Dendritic cell treated with granulocyte-macrophage colony-stimulating factor and Interleukin-4, amounts not matched to agents 40 ng/mL and 50 ng/mL, for 4 days (primary cell): Measurements from ENCODE around the gene DPYD.

Experiments used
- H3K27ac Mint-ChIP-seq: one replicate; pipeline ENCODE4 v1.8.0; 2022; ENCODE audit warnings: mild to moderate bottlenecking, mixed read lengths
- H3K27me3 Mint-ChIP-seq: one replicate; pipeline ENCODE4 v1.8.0; 2022; ENCODE audit warnings: mild to moderate bottlenecking, mixed read lengths
- H3K36me3 Mint-ChIP-seq: one replicate; pipeline ENCODE4 v1.8.0; 2022; ENCODE audit warnings: low read depth, mixed read lengths
- H3K4me1 Mint-ChIP-seq: one replicate; pipeline ENCODE4 v1.8.0; 2022; ENCODE audit warnings: low read depth, mixed read lengths
- H3K4me3 Mint-ChIP-seq: one replicate; pipeline ENCODE4 v1.8.0; 2022; ENCODE audit warnings: mild to moderate bottlenecking, moderate library complexity, mixed read lengths
- H3K9me3 Mint-ChIP-seq: one replicate; pipeline ENCODE4 v1.8.0; 2022; ENCODE audit warnings: mixed read lengths
- intact Hi-C: fragments of 100-400 bp; cut with micrococcal nuclease; formaldehyde crosslinking; loops from one replicate; pipeline ENCODE4 v1.15.0; 2022

Gene DPYD

DNA sequence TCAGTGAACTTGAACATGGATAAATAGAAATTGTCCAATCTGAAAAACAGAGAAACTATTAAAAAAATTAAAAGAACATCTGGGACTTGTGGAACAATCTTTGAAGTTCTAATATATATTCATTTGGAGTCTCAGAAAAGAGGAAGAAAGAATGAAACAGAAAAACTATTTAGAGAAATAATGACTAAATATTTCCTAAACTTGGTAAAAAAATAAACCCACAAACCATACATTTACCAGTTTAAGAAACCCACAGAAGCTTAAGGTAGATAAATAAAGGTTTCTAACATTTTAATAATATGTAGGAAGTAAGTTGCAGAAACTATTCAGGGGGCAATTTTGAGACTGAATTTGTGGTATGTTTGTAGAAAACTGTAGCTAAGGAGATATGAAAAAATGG is 761.5 kb downstream of the DPYD start:
- Mint-ChIP-seq H3K36me3 (peaks cover 40% of the 10 kb centered on the region), H3K4me3 (no peak overlapping the region)
- intact Hi-C loops: no loop called here

GRCh38 chr1:97158691-97159096 is 762.1 kb downstream of the DPYD start:
- Mint-ChIP-seq H3K4me1 (peaks cover 11% of the 10 kb centered on the region), H3K27ac (no peak overlapping the region), H3K27me3 (peaks cover 1% of the 10 kb centered on the region), H3K4me3 (no peak overlapping the region), H3K36me3 (peaks cover 41% of the 10 kb centered on the region), H3K9me3 (peaks cover 4% of the 10 kb centered on the region)
- intact Hi-C loops: no loop called here

More for the DNA sequence above, 761.5 kb downstream of the DPYD start:
- H3K9me3 Mint-ChIP-seq: peaks cover 10% of the 10 kb centered on the region
- peaks cover 1% of the 10 kb centered on the region for H3K27me3 Mint-ChIP-seq
- no peak overlapping the region for H3K27ac Mint-ChIP-seq
- peaks cover 16% of the 10 kb centered on the region for H3K4me1 Mint-ChIP-seq

- no peak overlapping the region for H3K27ac Mint-ChIP-seq
- H3K9me3 Mint-ChIP-seq: no peaks in the 10 kb centered on the region
- peaks cover 41% of the 10 kb centered on the region for H3K36me3 Mint-ChIP-seq
- H3K4me3 Mint-ChIP-seq: no peak overlapping the region
- H3K4me1 Mint-ChIP-seq: peaks cover 11% of the 10 kb centered on the region
- peaks cover 1% of the 10 kb centered on the region for H3K27me3 Mint-ChIP-seq
- intact Hi-C loops: no loop called here
Measured at GRCh38 chr1:97157991-97158390, 762.8 kb downstream of the DPYD start.

- no peaks in the 10 kb centered on the region for H3K4me1 Mint-ChIP-seq
- intact Hi-C loops: no loop called here
- H3K4me3 Mint-ChIP-seq: no peak overlapping the region
- H3K27me3 Mint-ChIP-seq: no peaks in the 10 kb centered on the region
- H3K36me3 Mint-ChIP-seq: peaks cover 62% of the 10 kb centered on the region
- H3K27ac Mint-ChIP-seq: no peak overlapping the region
- no peaks in the 10 kb centered on the region for H3K9me3 Mint-ChIP-seq
Measured at GRCh38 chr1:97151651-97152050, 769.2 kb downstream of the DPYD start.

- Mint-ChIP-seq H3K27me3 (no peaks in the 10 kb centered on the region), H3K27ac (no peak overlapping the region), H3K4me1 (peaks cover 3% of the 10 kb centered on the region), H3K36me3 (peaks cover 60% of the 10 kb centered on the region), H3K4me3 (no peak overlapping the region), H3K9me3 (no peaks in the 10 kb centered on the region)
- intact Hi-C loops: no loop called here
Measured at GRCh38 chr1:97145321-97145956, 775.4 kb downstream of the DPYD start.

DNA sequence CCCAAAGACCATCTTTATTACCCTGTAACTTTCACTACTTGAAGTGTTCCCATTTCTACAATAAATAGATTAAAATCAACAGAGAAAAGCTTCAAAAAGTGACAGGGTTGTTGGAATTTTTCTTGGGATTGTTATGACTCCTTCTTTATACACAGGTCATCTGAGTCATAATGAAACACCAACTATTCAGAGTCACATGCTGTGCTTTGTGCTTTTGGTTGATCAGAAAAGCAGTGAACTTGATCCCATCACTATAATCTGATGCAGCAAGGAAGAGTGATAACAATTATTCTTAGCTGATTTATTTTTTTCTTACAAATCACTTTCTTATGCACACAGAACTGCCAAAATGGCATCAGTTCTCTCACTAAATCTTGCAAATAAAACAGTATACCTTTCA is 776.3 kb downstream of the DPYD start:
- Mint-ChIP-seq H3K9me3 (no peaks in the 10 kb centered on the region), H3K4me1 (peaks cover 12% of the 10 kb centered on the region), H3K36me3 (peaks cover 60% of the 10 kb centered on the region), H3K4me3 (no peak overlapping the region), H3K27ac (no peak overlapping the region), H3K27me3 (no peaks in the 10 kb centered on the region)
- intact Hi-C loops: no loop called here

DNA sequence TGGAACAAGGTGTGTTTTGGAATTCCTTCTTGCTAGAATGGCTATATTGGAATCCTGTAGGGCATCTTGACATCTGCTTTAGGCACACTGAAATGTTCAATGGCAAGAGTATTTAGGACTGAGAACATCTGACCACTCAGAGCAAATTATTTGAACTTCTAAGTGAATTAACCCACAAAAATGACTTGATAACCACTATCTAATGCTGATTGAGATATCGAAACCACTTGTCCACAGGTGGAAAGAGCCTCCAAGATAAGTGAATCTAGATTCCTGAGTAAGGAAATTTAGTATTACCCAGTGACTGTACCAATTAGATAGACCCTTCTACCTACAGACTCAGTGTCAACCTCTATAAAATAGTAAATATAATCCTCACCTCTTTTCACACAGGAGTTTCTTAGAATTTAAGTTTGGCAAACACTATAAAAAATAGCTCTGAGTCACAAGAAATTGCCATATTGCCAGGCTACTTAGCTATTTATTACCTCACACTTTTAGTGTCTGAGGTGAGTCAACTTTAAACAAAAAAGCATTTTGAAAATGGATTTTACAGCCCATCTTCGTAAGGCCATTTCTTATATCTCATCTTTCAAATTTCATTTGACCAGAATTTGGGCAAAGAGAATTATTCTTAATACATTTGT is 777.5 kb downstream of the DPYD start:
- Mint-ChIP-seq H3K27me3 (no peaks in the 10 kb centered on the region), H3K4me1 (peaks cover 13% of the 10 kb centered on the region), H3K36me3 (peaks cover 58% of the 10 kb centered on the region), H3K27ac (no peak overlapping the region), H3K9me3 (no peaks in the 10 kb centered on the region), H3K4me3 (no peak overlapping the region)
- intact Hi-C loops: no loop called here

DNA sequence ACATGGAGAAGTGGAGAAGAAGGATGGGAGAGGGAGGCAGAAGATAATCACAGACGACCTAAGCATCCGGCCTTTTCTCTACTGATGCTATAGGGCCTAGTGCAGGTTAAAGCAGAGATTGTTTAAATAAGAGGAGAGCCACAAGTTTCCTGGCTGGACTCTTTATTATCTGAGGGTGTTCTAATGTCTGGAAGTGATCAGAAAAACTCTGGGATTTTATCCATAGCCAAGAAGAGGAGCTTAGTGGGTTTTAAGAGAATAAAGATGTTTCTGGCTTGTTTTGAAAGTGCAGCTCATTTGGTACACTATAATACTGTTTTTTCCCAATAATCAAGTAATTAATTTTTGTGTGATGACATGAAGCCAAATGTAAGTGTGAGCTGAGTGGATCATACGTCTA is 780.2 kb downstream of the DPYD start:
- Mint-ChIP-seq H3K36me3 (peaks cover 52% of the 10 kb centered on the region), H3K27me3 (no peaks in the 10 kb centered on the region), H3K4me1 (peaks cover 13% of the 10 kb centered on the region), H3K4me3 (no peak overlapping the region), H3K9me3 (no peaks in the 10 kb centered on the region), H3K27ac (no peak overlapping the region)
- intact Hi-C loops: no loop called here

GRCh38 chr1:97139512-97139911 is 781.3 kb downstream of the DPYD start:
- no peak overlapping the region for H3K27ac Mint-ChIP-seq
- H3K4me1 Mint-ChIP-seq: peaks cover 13% of the 10 kb centered on the region
- no peaks in the 10 kb centered on the region for H3K27me3 Mint-ChIP-seq
- no peaks in the 10 kb centered on the region for H3K9me3 Mint-ChIP-seq
- intact Hi-C loops: loop anchor here (5.0 kb wide), 1 partner anchor 913 kb away; no protein-coding TSS in a partner anchor
- H3K4me3 Mint-ChIP-seq: no peak overlapping the region
- peaks cover 43% of the 10 kb centered on the region for H3K36me3 Mint-ChIP-seq

- H3K27me3 Mint-ChIP-seq: no peaks in the 10 kb centered on the region
- no peaks in the 10 kb centered on the region for H3K9me3 Mint-ChIP-seq
- peaks cover 13% of the 10 kb centered on the region for H3K4me1 Mint-ChIP-seq
- peaks cover 42% of the 10 kb centered on the region for H3K36me3 Mint-ChIP-seq
- no peak overlapping the region for H3K27ac Mint-ChIP-seq
- H3K4me3 Mint-ChIP-seq: no peak overlapping the region
- intact Hi-C loops: loop anchor here (5.0 kb wide), 1 partner anchor 914 kb away; no protein-coding TSS in a partner anchor
Measured at GRCh38 chr1:97138515-97139032, 782.3 kb downstream of the DPYD start.

DNA sequence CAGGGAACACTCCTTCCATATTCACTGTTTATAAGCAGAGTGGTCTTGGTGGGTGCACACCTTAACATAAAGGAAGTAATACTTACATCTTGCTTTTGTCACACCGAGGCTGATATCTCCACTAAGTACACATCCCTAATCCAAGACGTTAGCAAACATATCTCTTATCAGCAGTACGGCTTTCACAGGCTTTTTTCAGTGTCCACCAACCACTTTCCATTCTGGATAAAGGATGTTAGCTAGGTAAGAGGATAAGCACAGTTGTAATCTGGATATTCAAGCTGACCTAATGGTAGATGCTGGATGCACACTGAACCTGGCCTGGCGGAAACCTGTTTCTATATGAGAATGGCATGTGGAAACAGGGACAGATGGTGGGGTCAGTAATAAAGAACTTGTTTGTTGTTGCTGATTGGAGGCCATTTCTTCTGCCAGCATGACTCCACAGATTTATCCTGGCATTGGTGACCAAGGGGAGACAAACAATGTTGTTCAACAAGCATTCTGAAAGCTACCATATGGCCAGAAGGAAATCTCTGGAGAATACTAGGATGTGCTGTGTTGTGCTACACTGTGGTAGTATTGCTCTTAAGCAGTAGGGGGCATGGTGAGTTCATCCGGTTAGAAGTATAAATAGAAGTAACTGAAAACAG is 782.8 kb downstream of the DPYD start:
- H3K27ac Mint-ChIP-seq: no peak overlapping the region
- H3K9me3 Mint-ChIP-seq: no peaks in the 10 kb centered on the region
- intact Hi-C loops: loop anchor here (5.0 kb wide), 1 partner anchor 914 kb away; no protein-coding TSS in a partner anchor
- H3K36me3 Mint-ChIP-seq: peaks cover 42% of the 10 kb centered on the region
- no peak overlapping the region for H3K4me3 Mint-ChIP-seq
- peaks cover 13% of the 10 kb centered on the region for H3K4me1 Mint-ChIP-seq
- no peaks in the 10 kb centered on the region for H3K27me3 Mint-ChIP-seq

- intact Hi-C loops: loop anchor here (5.0 kb wide), 1 partner anchor 915 kb away; no protein-coding TSS in a partner anchor
- no peak overlapping the region for H3K4me3 Mint-ChIP-seq
- peaks cover 13% of the 10 kb centered on the region for H3K4me1 Mint-ChIP-seq
- no peaks in the 10 kb centered on the region for H3K27me3 Mint-ChIP-seq
- peaks cover 42% of the 10 kb centered on the region for H3K36me3 Mint-ChIP-seq
- H3K9me3 Mint-ChIP-seq: no peaks in the 10 kb centered on the region
- H3K27ac Mint-ChIP-seq: no peak overlapping the region
Measured at GRCh38 chr1:97136996-97137395, 783.8 kb downstream of the DPYD start.

DNA sequence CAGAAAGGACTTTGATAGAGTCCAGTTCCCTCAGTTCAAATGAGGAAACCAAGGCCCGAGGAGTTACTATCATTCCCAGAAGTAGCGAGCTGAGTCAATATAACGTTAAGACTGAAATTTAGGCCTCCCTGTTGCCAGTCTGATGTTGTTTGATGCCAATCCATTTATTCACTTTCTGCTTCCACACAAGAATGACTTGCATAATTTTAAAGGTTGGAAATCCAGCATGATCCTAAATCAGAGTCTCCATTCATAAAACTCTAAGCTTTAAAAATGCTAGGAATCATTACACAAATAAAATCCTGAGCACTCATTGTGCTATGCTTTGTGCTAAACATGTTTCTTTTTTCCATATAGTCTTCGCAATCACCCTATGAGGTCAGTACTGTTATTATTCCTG is 784.9 kb downstream of the DPYD start:
- H3K27me3 Mint-ChIP-seq: no peaks in the 10 kb centered on the region
- H3K27ac Mint-ChIP-seq: no peak overlapping the region
- peaks cover 44% of the 10 kb centered on the region for H3K36me3 Mint-ChIP-seq
- H3K4me1 Mint-ChIP-seq: peaks cover 13% of the 10 kb centered on the region
- no peaks in the 10 kb centered on the region for H3K9me3 Mint-ChIP-seq
- no peak overlapping the region for H3K4me3 Mint-ChIP-seq
- intact Hi-C loops: loop anchor here (5.0 kb wide), 1 partner anchor 916 kb away; no protein-coding TSS in a partner anchor

DNA sequence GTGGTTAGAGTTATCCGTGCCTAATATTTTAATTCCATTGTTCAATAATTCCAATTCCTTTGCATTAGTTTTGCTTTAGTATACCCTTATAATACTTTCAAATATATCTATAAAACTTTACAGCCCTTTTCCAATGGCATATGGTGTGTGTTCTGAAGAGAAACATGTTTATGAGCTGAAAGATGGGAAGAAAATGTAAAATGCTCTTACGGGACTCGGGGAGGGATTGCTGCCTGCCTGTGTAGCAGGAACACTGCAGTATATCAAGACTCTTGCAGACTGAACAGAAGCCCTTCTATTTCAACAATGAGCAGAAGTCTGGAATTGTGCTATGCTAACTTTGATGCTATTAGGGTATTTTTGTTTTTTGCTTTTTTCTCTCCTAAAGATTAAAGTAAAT is 792.4 kb downstream of the DPYD start:
- H3K4me3 Mint-ChIP-seq: no peak overlapping the region
- no peak overlapping the region for H3K27ac Mint-ChIP-seq
- intact Hi-C loops: no loop called here
- H3K9me3 Mint-ChIP-seq: no peaks in the 10 kb centered on the region
- H3K27me3 Mint-ChIP-seq: no peaks in the 10 kb centered on the region
- peaks cover 50% of the 10 kb centered on the region for H3K36me3 Mint-ChIP-seq
- no peaks in the 10 kb centered on the region for H3K4me1 Mint-ChIP-seq
